GM18861 (cell line): ENCODE measurements around the gene SLC6A3.
"Not testable (repeated sequence)": the region's sequence is repeated elsewhere in the genome, so short reads cannot be mapped to it uniquely, and the experiment has no call there.

Experiments used
- ATAC-seq: cut with Tn5 transposase; IDR thresholded peaks from one replicate; pipeline ENCODE4 v1.9.1; 2021; ENCODE audit not compliant: unreplicated experiment

SLC6A3 gene

GRCh38 chr5:1465117-1465516 is 19.9 kb upstream of the SLC6A3 start:
- ATAC-seq, result no peak

GRCh38 chr5:1464511-1464910 is 19.3 kb upstream of the SLC6A3 start:
- ATAC-seq, result no peak

GRCh38 chr5:1464096-1464446 is 18.8 kb upstream of the SLC6A3 start:
- no peak for ATAC-seq

- ATAC-seq, result no peak
Observed at GRCh38 chr5:1463326-1464095, 18.3 kb upstream of the SLC6A3 start.

GRCh38 chr5:1462358-1462757 is 17.1 kb upstream of the SLC6A3 start:
- ATAC-seq, result no peak

- ATAC-seq, result no peak
Observed at GRCh38 chr5:1461396-1461795, 16.2 kb upstream of the SLC6A3 start.

- ATAC-seq, result no peak
Observed at GRCh38 chr5:1460054-1460682, 14.9 kb upstream of the SLC6A3 start.

GRCh38 chr5:1459435-1459834 is 14.2 kb upstream of the SLC6A3 start:
- ATAC-seq, result not testable (repeated sequence)

- ATAC-seq, result not testable (repeated sequence)
Observed at GRCh38 chr5:1456110-1456881, 11.1 kb upstream of the SLC6A3 start.

GRCh38 chr5:1453613-1454012 is 8.4 kb upstream of the SLC6A3 start:
- no peak for ATAC-seq

- no peak for ATAC-seq
Observed at GRCh38 chr5:1449081-1449630, 3.9 kb upstream of the SLC6A3 start.

GRCh38 chr5:1448511-1449011 is 3.3 kb upstream of the SLC6A3 start:
- no peak for ATAC-seq

GRCh38 chr5:1447671-1448361 is 2.6 kb upstream of the SLC6A3 start:
- no peak for ATAC-seq

GRCh38 chr5:1446602-1447343 is 1.5 kb upstream of the SLC6A3 start:
- no peak for ATAC-seq

GRCh38 chr5:1445689-1446601 is 705 bp upstream of the SLC6A3 start:
- ATAC-seq, result no peak

- no peak for ATAC-seq
Observed at GRCh38 chr5:1444361-1445189, 665 bp downstream of the SLC6A3 start.

GRCh38 chr5:1443991-1444360 is 1.3 kb downstream of the SLC6A3 start:
- ATAC-seq, result no peak

GRCh38 chr5:1443171-1443570 is 2.1 kb downstream of the SLC6A3 start:
- no peak for ATAC-seq
